RWPE2 (cell line): ENCODE results near the gene BAX.

Experiments
- ATAC-seq: fragments of 200-7000 bp; cut with Tn5 transposase; 3 replicates; pipeline ENCODE4 v1.9.1; 2021; ENCODE audit warnings: low read depth
- DNase-seq: peaks from one replicate; pipeline ENCODE4 v3.0.0-alpha.2; 2020; ENCODE audit warnings: low spot score
- H3K27ac ChIP-seq: fragments of 450-650 bp; 2 replicates; pipeline ENCODE4 v1.5.1; 2017; ENCODE audit warnings: mild to moderate bottlenecking; ENCODE audit not compliant: poor library complexity, severe bottlenecking
- H3K27me3 ChIP-seq: fragments of 250-450 bp; sonication (Bioruptor Pico); 2 replicates; pipeline ENCODE4 v1.5.1; 2021; ENCODE audit warnings: mild to moderate bottlenecking, moderate library complexity; ENCODE audit not compliant: insufficient read depth, poor library complexity, severe bottlenecking
- H3K36me3 ChIP-seq: fragments of 250-450 bp; sonication (Bioruptor Pico); 2 replicates; pipeline ENCODE4 v1.5.1; 2020; ENCODE audit warnings: low read depth, mild to moderate bottlenecking, moderate library complexity
- H3K4me1 ChIP-seq: fragments of 250-450 bp; sonication (Bioruptor Pico); 2 replicates; pipeline ENCODE4 v1.5.1; 2021; ENCODE audit warnings: mild to moderate bottlenecking, moderate library complexity; ENCODE audit not compliant: insufficient read depth, poor library complexity, severe bottlenecking
- H3K4me3 ChIP-seq: fragments of 250-450 bp; sonication (Bioruptor Pico); 2 replicates; pipeline ENCODE4 v1.5.1; 2021; ENCODE audit warnings: mild to moderate bottlenecking, moderate library complexity; ENCODE audit not compliant: severe bottlenecking
- H3K9me3 ChIP-seq: fragments of 250-450 bp; sonication (Bioruptor Pico); 2 replicates; pipeline ENCODE4 v1.5.1; 2021; ENCODE audit warnings: mild to moderate bottlenecking, moderate library complexity; ENCODE audit not compliant: severe bottlenecking
- TF ChIP-seq, protein P1 (sequence below): fragments of 450-650 bp; IDR thresholded peaks from one replicate; pipeline ENCODE4 v1.5.1; 2017; ENCODE audit warnings: mild to moderate bottlenecking, moderate library complexity; ENCODE audit not compliant: poor library complexity, severe bottlenecking

The BAX gene

DNA sequence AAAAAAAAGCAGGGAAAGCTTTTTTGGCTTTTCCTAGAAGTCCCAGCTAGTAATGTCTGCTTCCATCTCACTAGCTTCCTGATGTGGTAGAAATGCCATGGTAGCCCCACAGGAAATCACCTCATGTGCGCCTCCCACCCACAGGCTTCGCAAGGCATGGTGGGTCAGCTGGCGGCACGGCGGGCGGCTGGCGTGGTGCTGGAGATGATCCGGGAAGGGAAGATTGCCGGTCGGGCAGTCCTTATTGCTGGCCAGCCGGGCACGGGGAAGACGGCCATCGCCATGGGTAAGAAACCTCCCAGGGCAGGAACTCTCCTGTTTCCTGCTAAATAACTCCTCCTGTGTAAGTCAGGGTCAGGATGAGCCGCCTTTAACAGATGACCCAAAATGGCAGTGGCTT is 49.5 kb downstream of the BAX start:
- H3K4me3 ChIP-seq: no peak overlapping the region
- H3K36me3 ChIP-seq: peaks cover 81% of the 10 kb centered on the region
- H3K27ac ChIP-seq: no peak overlapping the region
- no peak for DNase-seq
- TF ChIP-seq, protein P1, sequence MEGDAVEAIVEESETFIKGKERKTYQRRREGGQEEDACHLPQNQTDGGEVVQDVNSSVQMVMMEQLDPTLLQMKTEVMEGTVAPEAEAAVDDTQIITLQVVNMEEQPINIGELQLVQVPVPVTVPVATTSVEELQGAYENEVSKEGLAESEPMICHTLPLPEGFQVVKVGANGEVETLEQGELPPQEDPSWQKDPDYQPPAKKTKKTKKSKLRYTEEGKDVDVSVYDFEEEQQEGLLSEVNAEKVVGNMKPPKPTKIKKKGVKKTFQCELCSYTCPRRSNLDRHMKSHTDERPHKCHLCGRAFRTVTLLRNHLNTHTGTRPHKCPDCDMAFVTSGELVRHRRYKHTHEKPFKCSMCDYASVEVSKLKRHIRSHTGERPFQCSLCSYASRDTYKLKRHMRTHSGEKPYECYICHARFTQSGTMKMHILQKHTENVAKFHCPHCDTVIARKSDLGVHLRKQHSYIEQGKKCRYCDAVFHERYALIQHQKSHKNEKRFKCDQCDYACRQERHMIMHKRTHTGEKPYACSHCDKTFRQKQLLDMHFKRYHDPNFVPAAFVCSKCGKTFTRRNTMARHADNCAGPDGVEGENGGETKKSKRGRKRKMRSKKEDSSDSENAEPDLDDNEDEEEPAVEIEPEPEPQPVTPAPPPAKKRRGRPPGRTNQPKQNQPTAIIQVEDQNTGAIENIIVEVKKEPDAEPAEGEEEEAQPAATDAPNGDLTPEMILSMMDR: no peak
- ATAC-seq: no peak
- no peaks in the 10 kb centered on the region for H3K9me3 ChIP-seq
- H3K4me1 ChIP-seq: no peaks in the 10 kb centered on the region
- no peaks in the 10 kb centered on the region for H3K27me3 ChIP-seq

DNA sequence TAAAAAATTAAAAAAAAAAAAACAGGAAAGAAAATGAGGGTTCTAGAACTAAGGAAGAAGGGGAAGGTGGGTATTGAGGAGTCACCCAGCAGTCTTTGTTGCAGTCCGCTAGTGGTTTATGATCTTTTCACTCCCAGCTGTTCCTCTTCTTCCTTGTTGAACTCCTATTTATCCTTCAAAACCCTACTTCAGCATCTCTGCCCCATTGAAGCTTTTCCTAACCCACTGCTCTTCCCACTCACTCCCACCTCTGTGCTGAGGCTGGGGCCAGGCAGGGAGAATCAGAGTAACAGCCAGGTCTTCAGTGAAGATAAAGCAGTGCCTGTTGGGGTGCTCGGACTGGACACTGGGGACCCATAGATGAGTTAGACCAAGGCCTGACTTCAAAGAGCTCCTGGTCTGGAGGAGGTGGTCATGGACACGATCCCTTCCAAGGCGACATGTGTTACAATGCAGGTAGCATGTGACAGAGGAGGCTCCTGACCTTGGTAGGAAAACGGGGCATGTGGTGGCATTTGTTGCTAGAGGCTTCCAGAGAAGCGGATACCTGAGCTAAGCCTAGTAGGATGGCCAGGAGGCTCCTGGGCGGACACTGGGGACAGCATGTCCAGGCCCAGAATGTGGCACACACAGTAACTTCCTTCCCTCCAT is 50.4 kb downstream of the BAX start:
- no peaks in the 10 kb centered on the region for H3K4me1 ChIP-seq
- H3K36me3 ChIP-seq: peaks cover 79% of the 10 kb centered on the region
- H3K27ac ChIP-seq: no peak overlapping the region
- H3K9me3 ChIP-seq: no peaks in the 10 kb centered on the region
- DNase-seq (no peak), ATAC-seq (no peak)
- H3K27me3 ChIP-seq: no peaks in the 10 kb centered on the region
- H3K4me3 ChIP-seq: no peak overlapping the region
- TF ChIP-seq, protein P1: no peak

DNA sequence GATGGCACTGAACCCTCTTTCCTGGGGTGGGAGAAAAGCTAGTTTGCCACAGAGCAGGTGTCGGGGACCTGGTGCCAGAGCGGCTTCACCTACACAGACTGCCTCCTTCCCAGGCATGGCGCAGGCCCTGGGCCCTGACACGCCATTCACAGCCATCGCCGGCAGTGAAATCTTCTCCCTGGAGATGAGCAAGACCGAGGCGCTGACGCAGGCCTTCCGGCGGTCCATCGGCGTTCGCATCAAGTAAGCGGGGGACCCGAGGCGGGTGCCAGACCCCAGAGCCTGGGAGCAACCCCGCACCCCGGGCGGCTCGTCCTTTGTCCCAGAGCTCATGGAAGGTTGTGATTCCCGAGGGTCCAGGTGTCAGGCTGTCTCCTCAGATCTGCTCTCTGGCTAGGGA is 52.2 kb downstream of the BAX start:
- H3K4me3 ChIP-seq: no peak overlapping the region
- peaks cover 81% of the 10 kb centered on the region for H3K36me3 ChIP-seq
- ATAC-seq (no peak), DNase-seq (no peak)
- TF ChIP-seq, protein P1: no peak
- H3K27ac ChIP-seq: no peak overlapping the region
- no peaks in the 10 kb centered on the region for H3K4me1 ChIP-seq
- H3K9me3 ChIP-seq: no peaks in the 10 kb centered on the region
- no peaks in the 10 kb centered on the region for H3K27me3 ChIP-seq

DNA sequence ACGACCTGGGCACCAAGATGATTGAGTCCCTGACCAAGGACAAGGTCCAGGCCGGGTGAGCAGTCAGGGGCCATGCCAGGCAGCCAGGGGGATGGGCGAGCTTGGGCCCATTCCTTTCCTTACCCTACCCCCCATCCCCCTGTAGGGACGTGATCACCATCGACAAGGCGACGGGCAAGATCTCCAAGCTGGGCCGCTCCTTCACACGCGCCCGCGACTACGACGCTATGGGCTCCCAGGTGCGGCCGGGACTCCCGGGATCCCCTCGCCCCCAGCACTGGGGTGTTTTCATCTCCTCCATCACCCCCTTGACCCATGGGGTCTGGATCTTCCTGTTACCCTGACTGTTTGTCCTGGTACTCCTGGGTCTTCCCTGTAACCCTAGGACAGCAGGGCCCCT is 55.2 kb downstream of the BAX start:
- no peaks in the 10 kb centered on the region for H3K9me3 ChIP-seq
- no peak overlapping the region for H3K27ac ChIP-seq
- TF ChIP-seq, protein P1: no peak
- H3K27me3 ChIP-seq: no peaks in the 10 kb centered on the region
- H3K4me3 ChIP-seq: no peak overlapping the region
- DNase-seq (no peak), ATAC-seq (no peak)
- no peaks in the 10 kb centered on the region for H3K4me1 ChIP-seq
- peaks cover 67% of the 10 kb centered on the region for H3K36me3 ChIP-seq

DNA sequence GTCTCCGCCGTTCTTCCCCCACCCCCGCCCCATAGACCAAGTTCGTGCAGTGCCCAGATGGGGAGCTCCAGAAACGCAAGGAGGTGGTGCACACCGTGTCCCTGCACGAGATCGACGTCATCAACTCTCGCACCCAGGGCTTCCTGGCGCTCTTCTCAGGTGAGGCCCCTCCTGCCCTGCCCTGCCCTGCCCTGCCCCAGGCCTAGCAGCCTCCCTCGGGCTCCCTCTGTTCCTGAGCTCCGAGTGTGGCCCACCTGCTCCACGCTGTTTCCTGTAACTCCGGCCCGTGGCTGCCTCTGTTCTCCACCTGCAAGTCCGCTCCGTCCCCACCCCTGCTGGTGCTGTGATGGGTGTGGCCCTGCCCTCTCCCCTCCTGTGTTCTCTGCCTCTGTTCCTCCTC is 55.8 kb downstream of the BAX start:
- ATAC-seq: no peak
- H3K36me3 ChIP-seq: peaks cover 67% of the 10 kb centered on the region

More for the DNA sequence above, 55.8 kb downstream of the BAX start:
- Histone ChIP-seq H3K9me3 (no peaks in the 10 kb centered on the region), H3K4me3 (no peak overlapping the region), H3K4me1 (no peaks in the 10 kb centered on the region), H3K27me3 (no peaks in the 10 kb centered on the region), H3K27ac (no peak overlapping the region)
- DNase-seq: no peak
- TF ChIP-seq, protein P1: no peak
